K562 treated with DMSO at 1 percent for 4 hours (cell line): ENCODE measurements around the gene FURIN. TPM values are rescaled to one million over a fixed set of nuclear protein-coding genes. Genes with fewer than 3 reads are reported as not detected.

ENCODE experiments used
- total RNA-seq: library from RNA; unstranded; fragments of 300-600 nt; gene quantifications from 2 replicates; pipeline ENCODE4 v1.2.3, GENCODE V29; 2022; ENCODE audit not compliant: insufficient read depth

Gene FURIN
- total RNA-seq, result 72.3 and 110 TPM in 2 replicates

DNA sequence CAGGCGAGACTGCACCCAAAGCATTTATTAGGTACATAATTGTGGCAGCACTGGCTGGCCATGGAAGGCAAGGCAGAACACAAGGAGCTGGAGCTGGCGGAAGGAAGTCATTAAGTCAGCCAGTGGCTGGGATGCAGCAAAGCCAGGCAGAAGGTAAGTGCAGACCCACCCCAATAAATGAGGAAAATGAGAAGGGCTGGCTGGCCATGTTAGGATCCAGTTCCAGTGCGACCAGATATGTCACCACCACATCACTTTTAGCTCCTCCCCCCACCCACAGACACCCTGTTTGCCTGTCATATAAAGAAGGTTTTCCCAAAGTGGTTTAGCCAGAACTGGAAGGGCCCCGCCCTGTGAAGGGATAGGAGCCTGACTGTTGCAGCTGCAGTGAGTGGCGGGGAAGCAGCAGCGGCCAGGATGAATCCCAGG is at the start of gene FURIN:
TSS of gene FURIN (plus strand) at position 328 of the 429 bp plus-strand sequence. CDS start 7,153 bp downstream, outside the sequence.

GRCh38 chr15:90883976-90884718 is 15.8 kb downstream of the FURIN start, which contains the start of gene FES:
Gene FES (plus strand): TSS chr15:90884504. CDS start chr15:90885046, 542 bp downstream.

DNA sequence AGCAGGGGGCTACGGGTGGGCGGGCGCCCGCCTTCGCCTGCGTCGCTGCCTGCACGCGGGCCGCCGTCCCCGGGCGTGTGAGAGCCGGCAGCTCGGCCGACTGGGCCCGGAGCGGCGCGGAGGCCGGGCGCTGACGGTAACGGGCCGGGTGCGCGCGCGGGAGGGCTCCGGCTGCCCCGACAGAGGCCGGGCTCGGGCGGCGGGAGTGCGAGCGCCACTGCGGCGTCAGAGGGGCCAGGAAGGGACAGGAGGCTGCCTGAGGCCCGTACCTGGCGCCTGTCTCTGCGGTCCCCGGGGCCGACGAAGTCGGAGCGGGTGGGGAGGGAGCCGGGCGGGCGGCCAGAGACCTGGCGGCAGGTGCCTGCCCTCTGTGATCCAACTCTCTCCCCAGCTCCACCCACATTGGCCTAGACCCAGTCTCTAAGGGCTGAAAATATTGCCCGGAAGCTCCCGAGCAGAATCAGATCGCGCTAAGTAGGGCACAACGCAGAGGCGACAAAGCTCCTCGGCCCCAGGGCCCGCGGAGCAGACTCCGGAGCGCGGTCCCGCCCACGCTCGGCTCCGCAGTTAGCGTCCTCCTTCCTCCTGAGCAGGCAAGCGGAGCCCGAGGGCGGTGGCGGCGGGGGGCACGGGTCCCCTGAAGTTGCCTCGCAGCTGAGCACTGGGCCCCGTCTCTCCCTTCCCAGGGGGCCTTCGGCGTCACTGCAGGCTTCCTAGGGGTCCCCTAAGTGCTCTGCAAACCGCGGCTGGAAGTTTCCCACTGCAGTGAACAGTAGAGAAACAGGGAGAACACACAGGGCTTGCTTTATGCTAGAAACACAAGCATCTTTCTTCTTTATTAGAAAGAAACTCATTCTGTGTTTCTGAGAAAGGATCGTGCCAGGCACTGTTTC is 34.7 kb downstream of the FURIN start, which contains the start of gene MAN2A2:
TSS of gene MAN2A2 (plus strand) at position 463 of the 893 bp plus-strand sequence. CDS start 906 bp downstream, outside the sequence.

DNA sequence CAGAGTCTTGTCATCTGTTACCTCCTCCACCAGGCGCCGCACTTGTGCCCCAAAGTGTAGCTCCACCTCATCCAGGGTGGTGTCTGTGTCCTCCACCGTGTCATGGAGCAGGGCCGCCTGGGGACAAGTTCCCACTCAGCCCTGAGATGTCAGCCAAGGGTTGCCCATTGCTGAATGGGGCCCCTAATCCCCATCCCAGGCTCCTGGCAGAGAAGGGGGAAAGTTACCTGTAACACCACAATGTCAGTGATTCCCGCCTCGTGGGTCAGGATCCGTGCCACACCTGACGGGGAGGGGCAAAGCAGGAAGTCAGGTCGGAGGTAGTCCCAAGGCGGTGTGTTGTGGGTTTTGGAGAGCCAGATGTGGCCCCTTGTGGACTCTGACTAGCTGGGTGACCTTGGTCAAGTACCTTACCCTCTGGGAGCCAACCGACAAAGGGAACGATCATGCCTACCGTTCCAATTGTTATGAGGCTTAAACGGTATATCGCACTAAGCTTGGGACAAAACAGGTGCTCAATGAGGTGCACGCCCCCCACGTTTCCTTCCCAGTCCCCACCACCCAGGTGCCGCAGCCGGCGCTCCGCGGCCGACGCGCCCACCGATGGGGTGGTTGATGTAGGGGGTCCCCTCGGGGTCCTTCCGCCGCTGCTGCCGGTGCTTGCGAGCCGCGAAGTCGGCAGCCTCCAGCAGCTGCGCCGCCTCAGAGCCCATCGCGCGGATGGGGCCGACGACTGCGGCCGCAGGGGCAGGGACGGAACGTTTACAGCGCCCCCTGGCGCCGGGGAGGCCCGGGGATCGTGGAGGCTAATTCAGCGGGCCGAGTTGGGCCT is 63.7 kb downstream of the FURIN start, which contains the start of gene HDDC3:
TSS of gene HDDC3 (minus strand) at position 722 of the 832 bp plus-strand sequence. CDS start at position 713, 9 bp downstream.

Other genes with a start within 250 kb of the FURIN start
- gene BLM, start 151.2 kb upstream of the FURIN start, total RNA-seq, result 16.0 and 24.3 TPM in 2 replicates
- 2.9 and 4.5 TPM in 2 replicates for gene FES, start 15.9 kb downstream of the FURIN start, total RNA-seq
- 106 and 153 TPM in 2 replicates for gene MAN2A2, start 34.7 kb downstream of the FURIN start, total RNA-seq
- 9.4 and 14.4 TPM in 2 replicates for gene HDDC3, start 64.0 kb downstream of the FURIN start, total RNA-seq
- 80.1 and 81.2 TPM in 2 replicates for gene UNC45A, start 66.7 kb downstream of the FURIN start, total RNA-seq
- gene RCCD1, start 86.3 kb downstream of the FURIN start, total RNA-seq, result 32.7 and 33.8 TPM in 2 replicates
- 112 and 139 TPM in 2 replicates for gene PRC1, start 125.9 kb downstream of the FURIN start, total RNA-seq
- gene VPS33B, start 154.0 kb downstream of the FURIN start, total RNA-seq, result 11.9 and 17.8 TPM in 2 replicates
- 0.16 TPM in 1 of 2 replicates, not detected in the other for gene SV2B, start 231.7 kb downstream of the FURIN start, total RNA-seq